Stimulated activated CD8-positive, alpha-beta memory T cell treated with anti-CD3 and anti-CD28 coated beads, Interleukin-15, amount 100 ng/mL, for 24 hours (primary cell): ENCODE data around the gene FGD4.
"Not testable (repeated sequence)": the region's sequence is repeated elsewhere in the genome, so short reads cannot be mapped to it uniquely, and the experiment has no call there.

ENCODE experiments used
- DNase-seq: peaks from one replicate; pipeline ENCODE4 v3.0.0-alpha.2; 2020; ENCODE audit warnings: low read depth

FGD4 gene

GRCh38 chr12:32561931-32562341 lies 162.6 kb downstream of the FGD4 start:
- DNase-seq = no peak

DNA sequence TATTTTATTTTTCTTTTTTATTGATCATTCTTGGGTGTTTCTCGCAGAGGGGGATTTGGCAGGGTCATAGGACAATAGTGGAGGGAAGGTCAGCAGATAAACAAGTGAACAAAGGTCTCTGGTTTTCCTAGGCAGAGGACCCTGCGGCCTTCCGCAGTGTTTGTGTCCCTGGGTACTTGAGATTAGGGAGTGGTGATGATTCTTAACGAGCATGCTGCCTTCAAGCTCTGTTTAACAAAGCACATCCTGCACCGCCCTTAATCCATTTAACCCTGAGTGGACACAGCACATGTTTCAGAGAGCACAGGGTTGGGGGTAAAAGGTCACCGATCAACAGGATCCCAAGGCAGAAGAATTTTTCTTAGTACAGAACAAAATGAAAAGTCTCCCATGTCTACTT lies 163.1 kb downstream of the FGD4 start:
- DNase-seq = not testable (repeated sequence)

- DNase-seq = no peak
Measured at GRCh38 chr12:32566663-32567295, 167.4 kb downstream of the FGD4 start.

GRCh38 chr12:32567296-32567674 lies 167.9 kb downstream of the FGD4 start:
- DNase-seq = no peak

- DNase-seq = no peak
Measured at GRCh38 chr12:32568228-32568627, 168.9 kb downstream of the FGD4 start.

GRCh38 chr12:32569259-32569658 lies 169.9 kb downstream of the FGD4 start:
- DNase-seq = no peak

DNA sequence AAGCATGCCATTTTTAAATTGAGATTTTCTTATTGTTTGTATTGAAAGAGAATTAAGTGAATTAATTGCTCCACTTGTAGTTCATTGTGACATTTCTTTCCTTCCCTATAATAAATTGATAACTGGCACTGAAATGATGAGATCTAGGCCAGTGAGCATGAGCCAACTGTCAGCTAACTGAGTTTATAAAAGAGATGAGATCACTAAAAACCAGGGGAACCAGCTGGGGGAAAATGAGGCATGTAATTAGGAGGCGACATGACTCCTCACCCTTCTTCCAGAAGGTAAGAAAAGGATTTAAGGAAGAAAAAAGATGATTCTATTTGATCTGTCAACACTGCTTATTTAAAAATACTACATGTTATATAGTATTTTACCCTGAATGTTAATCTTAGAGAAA lies 175.2 kb downstream of the FGD4 start:
- no peak for DNase-seq

DNA sequence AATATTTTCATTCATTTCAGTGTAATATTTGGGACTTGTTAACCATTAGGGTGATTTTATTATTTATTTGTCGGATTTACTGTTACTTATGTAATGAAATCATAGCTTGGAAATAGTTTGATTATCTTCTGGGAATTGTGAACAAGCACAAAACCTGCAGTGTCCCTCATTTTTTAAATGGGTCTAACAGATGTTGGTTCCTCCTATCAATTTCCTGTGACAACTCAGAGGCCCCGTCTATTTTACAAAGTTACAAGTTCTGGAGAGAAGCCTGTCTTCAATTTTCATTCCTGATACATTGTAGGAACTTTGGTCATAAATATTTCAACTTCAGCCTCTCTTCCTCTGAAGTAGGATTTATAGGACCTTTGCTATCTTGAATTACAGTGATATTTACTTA lies 178.0 kb downstream of the FGD4 start:
- DNase-seq = no peak

GRCh38 chr12:32583534-32583933 lies 184.2 kb downstream of the FGD4 start:
- no peak for DNase-seq

DNA sequence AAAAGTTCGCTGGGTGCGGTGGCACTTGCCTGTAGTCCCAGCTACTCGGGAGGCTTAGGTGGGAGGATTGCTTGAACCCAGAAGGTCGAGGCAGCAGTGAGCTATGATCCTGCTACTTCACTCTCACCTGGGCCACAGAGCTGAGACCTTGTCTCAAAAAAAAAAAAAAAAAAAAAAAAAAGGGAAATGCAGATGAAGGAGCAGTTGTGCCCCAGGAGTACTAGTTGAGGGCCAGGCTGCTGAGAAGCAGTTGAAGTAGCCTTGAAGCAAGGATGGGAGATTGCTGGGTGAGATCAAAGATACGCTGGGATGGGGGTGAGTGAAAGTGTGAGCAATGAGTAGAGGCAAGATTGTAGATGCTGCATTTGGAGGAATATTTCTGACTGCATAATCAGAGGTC lies 186.3 kb downstream of the FGD4 start:
- DNase-seq = no peak

DNA sequence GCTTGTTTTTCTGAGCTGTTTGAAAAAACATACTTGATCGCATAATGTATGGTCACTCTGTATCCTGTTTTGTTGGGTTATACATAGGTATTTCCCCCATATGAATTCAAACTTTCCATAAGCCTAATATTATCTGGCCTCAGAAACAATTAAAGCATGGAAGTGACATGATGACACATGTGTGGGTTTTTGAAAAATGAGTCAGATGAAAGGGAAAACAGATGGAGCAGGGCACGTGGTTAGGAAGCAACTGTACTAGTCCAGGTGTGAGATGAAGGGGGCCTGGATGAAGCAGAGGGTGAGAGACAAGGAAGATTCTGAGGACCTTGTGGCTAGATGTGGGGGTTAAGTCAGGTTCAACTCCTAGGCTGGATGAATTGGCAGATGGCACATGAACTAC lies 187.0 kb downstream of the FGD4 start:
- DNase-seq = no peak

- DNase-seq = no peak
Measured at GRCh38 chr12:32587581-32588495, 188.5 kb downstream of the FGD4 start.

- no peak for DNase-seq
Measured at GRCh38 chr12:32588604-32589003, 189.2 kb downstream of the FGD4 start.

DNA sequence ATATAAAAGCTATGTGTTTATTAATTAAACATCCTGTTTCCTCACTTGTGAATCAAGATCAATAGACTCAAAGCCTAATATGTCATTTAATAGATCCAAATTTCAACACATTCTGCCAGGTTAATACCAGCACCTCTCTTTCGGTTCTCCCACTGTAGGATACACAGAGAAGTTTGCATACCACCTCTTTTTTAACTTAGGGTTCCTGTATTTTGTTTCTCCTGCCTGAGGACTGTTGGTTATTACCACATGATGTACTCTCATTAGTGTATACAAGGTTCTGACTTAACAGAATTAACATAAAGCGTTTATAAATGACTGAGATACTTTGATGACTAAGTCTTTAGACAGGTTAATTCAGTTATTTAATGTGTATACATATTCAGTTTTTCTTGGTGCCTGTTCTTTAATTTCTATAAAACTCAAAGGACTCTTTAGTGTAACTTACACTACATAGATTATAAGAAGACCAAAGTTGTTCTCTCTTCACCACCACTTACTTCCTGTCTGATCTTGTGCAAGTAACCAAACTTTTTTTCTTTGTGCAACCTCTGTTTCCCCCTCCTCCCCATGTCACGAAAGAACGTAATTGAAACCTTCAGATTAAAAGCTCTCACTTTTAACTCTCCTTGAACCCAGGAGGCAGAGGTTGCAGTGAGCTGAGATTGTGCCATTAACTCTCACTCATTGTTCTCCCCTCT lies 190.0 kb downstream of the FGD4 start:
- no peak for DNase-seq

DNA sequence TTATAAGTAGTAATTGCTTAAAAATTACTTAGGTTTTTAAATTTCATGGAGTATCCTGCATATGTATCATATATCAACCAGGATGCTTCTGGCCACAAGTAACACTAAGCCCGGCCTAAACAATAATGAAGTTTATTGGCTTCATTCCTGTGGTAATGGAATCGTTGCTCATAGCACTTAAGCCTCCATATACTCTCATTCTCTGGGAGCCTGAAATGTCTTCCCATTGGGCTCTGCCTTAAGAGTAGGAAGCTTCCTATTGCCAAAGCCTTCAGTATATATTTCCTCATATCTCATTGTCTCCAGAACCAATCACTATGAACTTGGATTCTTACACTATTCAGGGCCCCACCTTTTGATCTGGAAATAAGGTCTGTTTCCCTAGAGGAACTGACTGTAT lies 195.9 kb downstream of the FGD4 start:
- no peak for DNase-seq

DNA sequence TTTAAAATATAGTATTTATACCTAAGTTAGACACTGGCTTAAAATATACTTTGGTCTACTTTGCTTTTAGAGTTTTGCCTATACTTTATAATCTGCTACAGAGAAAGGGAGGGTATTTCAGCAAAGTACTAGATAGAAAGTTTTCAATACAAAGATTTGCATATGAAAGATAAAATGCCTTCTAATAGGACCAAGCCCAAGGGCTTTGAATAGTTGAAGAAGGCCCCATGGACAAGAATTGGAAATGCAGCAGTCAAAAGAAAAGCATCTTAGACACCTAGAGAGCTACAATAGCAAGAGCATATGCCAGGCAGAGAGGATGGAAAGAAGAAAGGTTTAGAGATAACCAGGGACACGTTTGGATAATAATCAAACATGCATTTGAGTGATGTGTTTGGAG lies 196.7 kb downstream of the FGD4 start:
- no peak for DNase-seq

DNA sequence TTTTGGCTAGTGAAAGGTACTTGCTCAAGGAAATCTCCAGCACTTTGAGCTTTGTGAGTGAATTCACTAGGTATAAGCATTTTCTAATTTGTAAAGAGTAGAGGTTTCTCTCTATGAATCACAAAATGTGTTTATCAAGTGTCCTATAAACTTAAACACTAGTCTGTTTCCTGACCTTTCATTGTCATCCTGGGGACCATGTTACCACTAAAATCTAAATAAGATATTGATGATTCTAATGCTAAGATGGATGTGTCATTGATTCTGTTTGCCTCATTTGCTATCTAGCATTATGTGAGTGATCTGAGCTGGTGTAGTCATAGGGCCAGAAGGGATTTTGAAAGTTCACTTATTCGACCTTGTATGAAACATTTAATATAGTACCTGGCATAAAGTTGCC lies 199.3 kb downstream of the FGD4 start:
- DNase-seq = no peak

DNA sequence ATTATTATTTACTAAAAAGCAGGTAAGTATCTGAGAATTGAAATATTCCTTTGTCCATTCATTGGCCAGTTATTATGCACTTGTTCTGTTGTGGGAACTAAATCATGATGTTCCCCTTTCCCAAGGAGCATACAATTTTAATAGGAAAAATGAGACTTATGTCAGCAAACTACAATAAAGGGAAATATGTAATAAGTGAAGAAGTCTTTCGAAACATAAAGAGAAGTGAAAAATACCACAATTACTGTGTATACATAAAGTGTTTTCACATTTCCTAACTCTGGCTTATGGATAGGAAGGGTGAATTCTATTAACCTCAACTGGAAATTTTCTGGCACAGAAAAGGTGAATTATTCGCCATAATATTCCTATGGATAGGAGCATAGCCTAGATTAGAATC lies 201.3 kb downstream of the FGD4 start:
- DNase-seq = no peak

- no peak for DNase-seq
Measured at GRCh38 chr12:32603071-32603470, 203.7 kb downstream of the FGD4 start.

DNA sequence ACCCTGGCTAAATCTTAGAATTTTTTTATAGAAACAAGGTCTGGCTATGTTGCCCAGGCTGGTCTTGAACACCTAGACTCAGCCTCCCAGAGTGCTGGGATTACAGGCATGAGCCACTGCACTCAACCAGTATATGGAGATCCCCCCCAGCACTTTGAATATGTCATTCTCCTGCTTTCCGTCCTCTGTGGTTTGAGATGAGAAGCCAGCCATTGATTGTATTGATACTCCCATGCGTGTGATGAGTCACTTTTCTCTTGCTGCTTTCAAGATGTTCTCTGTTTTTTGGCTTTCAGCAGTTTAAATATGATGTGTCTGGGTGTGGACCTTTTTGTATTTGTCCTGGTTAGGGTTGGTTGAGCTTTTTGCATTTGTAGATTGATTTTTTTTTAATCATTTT lies 204.5 kb downstream of the FGD4 start:
- no peak for DNase-seq

- DNase-seq = no peak
Measured at GRCh38 chr12:32604565-32604964, 205.2 kb downstream of the FGD4 start.

DNA sequence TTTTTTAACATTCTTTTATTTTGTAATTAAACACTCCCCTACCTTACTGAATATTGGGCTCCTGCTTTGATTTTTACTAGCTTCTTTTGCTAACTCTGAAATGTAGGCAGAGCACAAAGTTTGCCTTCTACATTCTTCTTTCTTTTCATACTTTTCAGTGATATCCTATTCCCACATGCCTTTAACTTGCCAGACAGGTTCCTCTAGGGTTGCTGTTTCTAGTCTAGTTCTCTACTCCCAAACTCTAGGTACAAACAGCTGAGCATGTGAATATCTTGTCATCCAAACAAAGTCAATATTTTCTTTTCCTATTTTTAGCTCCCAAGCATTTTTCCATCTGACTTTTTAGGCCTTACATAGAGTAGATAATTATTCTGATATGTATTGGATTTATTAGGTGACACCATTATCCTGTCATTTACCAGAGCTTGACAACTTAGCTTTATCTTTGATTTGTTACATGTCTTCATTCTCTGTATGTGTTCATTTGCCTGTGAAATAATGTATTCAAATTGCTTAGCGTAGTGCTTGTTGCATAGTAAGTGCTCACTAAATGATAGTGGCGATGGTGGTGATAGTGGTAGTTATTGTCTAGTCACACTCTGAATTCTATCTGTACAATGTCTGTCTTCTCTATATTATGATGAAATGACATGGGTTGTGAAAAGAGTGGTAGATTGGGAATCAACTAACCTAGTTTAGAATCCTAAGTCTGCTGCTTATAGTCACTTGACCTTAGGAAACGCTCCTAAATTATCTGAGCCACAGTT lies 206.2 kb downstream of the FGD4 start:
- no peak for DNase-seq
